ENCODE measurements around the gene CCDC9. TPM values are rescaled to one million over a fixed set of nuclear protein-coding genes. Genes with fewer than 3 reads are reported as not detected.

The CCDC9 gene
- total and polyA plus RNA-seq, 2 of the 8 experiments (the other 6 are each of a cell fraction or from before 2014, with no cell fraction given), result 3.7 to 29.8 TPM

- Histone ChIP-seq H3K9me3 (ENCODE audit: insufficient read depth in 2 of 2, low read depth in 1 of 2, low read length in 1 of 2) (no peaks in the 10 kb centered on the region), H4K5ac (ENCODE audit: insufficient read length, low read depth, low read length) (peak overlapping the region; percentile 84), H3K79me1 (ENCODE audit: low read depth, low read length) (peaks cover 16% of the 10 kb centered on the region), H4K91ac (replicated peaks; ENCODE audit: insufficient read length, low read length) (peak overlapping the region; percentile 95), H3K27ac (ENCODE audit: low read depth, low read length) (peak overlapping the region; percentile 60), H3K23me2 (ENCODE audit: low read depth, low read length) (peaks cover 35% of the 10 kb centered on the region), H3K56ac (replicated peaks; ENCODE audit: insufficient read length, low read depth, low read length) (peak overlapping the region; percentile 32), H3K4ac (replicated peaks; ENCODE audit: insufficient read length, low read depth, low read length) (peak overlapping the region; percentile 96), H2AK5ac (ENCODE audit: low read depth, low read length) (0 out of 2 replicates have a peak overlapping the region, but pooled peaks have one; percentile 96), H3K23ac (ENCODE audit: insufficient read length) (no peak overlapping the region), H2BK12ac (ENCODE audit: low read depth, low read length) (peak overlapping the region; percentile 100), H4K8ac (ENCODE audit: extremely low read depth, insufficient read depth, low read length) (no peak overlapping the region), H3K9ac (replicated peaks in 1 of 4; ENCODE audit: extremely low read depth in 1 of 4, low read depth in 3 of 4, low read length in 3 of 4) (peak overlapping the region; percentile 41 to 71 (median 68); a peak in 6 of 7 replicates), H2BK15ac (ENCODE audit: low read length) (peak overlapping the region; percentile 81), H3K79me2 (ENCODE audit: control insufficient read depth in 1 of 2, insufficient read depth in 2 of 2, low read length in 2 of 2) (peaks cover 5 to 41% of the 10 kb centered on the region in 2 experiments; a peak in 2 of 4 replicates), H2BK5ac (ENCODE audit: low read depth, low read length) (peak overlapping the region; percentile 98), H4K20me1 (replicated peaks in 1 of 2; ENCODE audit: control insufficient read depth in 1 of 2, insufficient read depth in 2 of 2, low read length in 2 of 2) (peaks cover 14 to 22% of the 10 kb centered on the region in 2 experiments), H2BK120ac (replicated peaks; ENCODE audit: low read depth, low read length) (peak overlapping the region; percentile 50), H3K36me3 (ENCODE audit: control insufficient read depth in 2 of 4, insufficient read depth in 4 of 4, low read length in 3 of 4) (peaks cover 0 to 3% (median 1%) of the 10 kb centered on the region in 4 experiments; a peak in 2 of 8 replicates), H3K27me3 (replicated peaks in 1 of 4; ENCODE audit: control insufficient read depth in 3 of 4, extremely low read depth in 1 of 4, insufficient read depth in 3 of 4, low read length in 3 of 4) (no peaks in the 10 kb centered on the region; a peak in 1 of 7 replicates), H3K4me1 (replicated peaks in 1 of 4; ENCODE audit: control insufficient read depth in 3 of 4, insufficient read depth in 4 of 4, low read length in 3 of 4) (peaks cover 17 to 39% (median 25%) of the 10 kb centered on the region in 4 experiments), H3K14ac (ENCODE audit: insufficient read length) (no peak overlapping the region), H3K18ac (ENCODE audit: extremely low read depth, low read length) (peak overlapping the region; percentile 90), H3K4me2 (ENCODE audit: insufficient read depth in 1 of 2, low read depth in 2 of 2, low read length in 2 of 2) (peak overlapping the region; percentile 94 to 98), H2BK20ac (ENCODE audit: low read length) (peak overlapping the region; percentile 95; the same call in 1 of the 2 replicates), H2AFZ (ENCODE audit: low read length) (no peak overlapping the region), H3K4me3 (ENCODE audit: extremely low read depth in 1 of 4, insufficient read depth in 2 of 4, low read depth in 3 of 4, low read length in 4 of 4) (peak overlapping the region; percentile 78 to 99 (median 89))
- no peak for FAIRE-seq
- DNase-seq (ENCODE audit: low read depth in 1 of 2, low spot score in 2 of 2), result peak in 1 of 2 experiments; percentile 72
- ChIA-PET CTCF (ENCODE audit: partially characterized antibody) (interaction anchor here (0.5 to 11.9 kb wide), 4 partner anchors 15 to 19 kb away, joined by 3 to 152 read pairs (median 10); no protein-coding TSS in a partner anchor), POLR2A (ENCODE audit: partially characterized antibody) (interaction anchor here (0.9 to 8.2 kb wide), 10 partner anchors 10 to 115 kb away, joined by 3 to 195 read pairs (median 22); partner anchors contain the start of genes CCDC9 and ZC3H4)
- WGBS, 2 experiments (ENCODE audit: extremely low coverage in 1 of 2, insufficient coverage in 1 of 2, insufficient read length in 1 of 2, insufficient replicate concordance in 2 of 2, low coverage in 1 of 2, low lambda C conversion rate in 2 of 2, missing lambda C conversion rate in 1 of 2), result 4% methylated on average over 28 of the region's 50 CpGs; no CpG with 5 or more reads in 1 of the 2 experiments
- TF ChIP-seq KDM1A (IDR thresholded peaks at IDR 0.05; ENCODE audit: borderline replicate concordance, low read length) (no peak), SAP30 (IDR thresholded peaks at IDR 0.05; ENCODE audit: insufficient read depth, insufficient replicate concordance, low read length) (no peak), ZNF274 (IDR thresholded peaks at IDR 0.05; ENCODE audit: borderline replicate concordance, extremely low read depth, low read length) (no peak), TEAD4 (IDR thresholded peaks at IDR 0.05; ENCODE audit: low read depth, low read length) (no peak), HDAC2 (IDR thresholded peaks at IDR 0.05; ENCODE audit: borderline replicate concordance in 1 of 2, low read depth in 2 of 2, low read length in 2 of 2) (no peak; a peak in 1 of 4 replicates), PHF8 (conservative IDR thresholded peaks at IDR 0.05; ENCODE audit: low read depth, low read length) (0 out of 2 replicates have a peak, but pooled peaks have one; percentile 26), SP4 (IDR thresholded peaks at IDR 0.05; ENCODE audit: low read length) (no peak), CBX8 (IDR thresholded peaks at IDR 0.05; ENCODE audit: borderline replicate concordance, low read depth, low read length) (no peak), POLR2A (IDR thresholded peaks at IDR 0.05; ENCODE audit: control extremely low read depth in 1 of 2, low read depth in 2 of 2, low read length in 2 of 2) (peak in 1 of 2 experiments; percentile 55; a peak in 1 of 3 replicates)
- TF ChIP-seq, protein P1, sequence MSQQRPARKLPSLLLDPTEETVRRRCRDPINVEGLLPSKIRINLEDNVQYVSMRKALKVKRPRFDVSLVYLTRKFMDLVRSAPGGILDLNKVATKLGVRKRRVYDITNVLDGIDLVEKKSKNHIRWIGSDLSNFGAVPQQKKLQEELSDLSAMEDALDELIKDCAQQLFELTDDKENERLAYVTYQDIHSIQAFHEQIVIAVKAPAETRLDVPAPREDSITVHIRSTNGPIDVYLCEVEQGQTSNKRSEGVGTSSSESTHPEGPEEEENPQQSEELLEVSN (IDR thresholded peaks at IDR 0.05), result no peak
These were observed 28.0 kb upstream of the CCDC9 start for GRCh38 chr19:47228168-47228936.

Measured in H1 (cell line).